HG02870 (cell line): Measurements from ENCODE around the gene FAM227A.
"Not testable (repeated sequence)": the region's sequence is repeated elsewhere in the genome, so short reads cannot be mapped to it uniquely, and the experiment has no call there.

Experiments used
- ATAC-seq: cut with Tn5 transposase; IDR thresholded peaks from one replicate; pipeline ENCODE4 v1.9.1; 2021; ENCODE audit warnings: mild to moderate bottlenecking, moderate library complexity; ENCODE audit not compliant: unreplicated experiment

Gene FAM227A

DNA sequence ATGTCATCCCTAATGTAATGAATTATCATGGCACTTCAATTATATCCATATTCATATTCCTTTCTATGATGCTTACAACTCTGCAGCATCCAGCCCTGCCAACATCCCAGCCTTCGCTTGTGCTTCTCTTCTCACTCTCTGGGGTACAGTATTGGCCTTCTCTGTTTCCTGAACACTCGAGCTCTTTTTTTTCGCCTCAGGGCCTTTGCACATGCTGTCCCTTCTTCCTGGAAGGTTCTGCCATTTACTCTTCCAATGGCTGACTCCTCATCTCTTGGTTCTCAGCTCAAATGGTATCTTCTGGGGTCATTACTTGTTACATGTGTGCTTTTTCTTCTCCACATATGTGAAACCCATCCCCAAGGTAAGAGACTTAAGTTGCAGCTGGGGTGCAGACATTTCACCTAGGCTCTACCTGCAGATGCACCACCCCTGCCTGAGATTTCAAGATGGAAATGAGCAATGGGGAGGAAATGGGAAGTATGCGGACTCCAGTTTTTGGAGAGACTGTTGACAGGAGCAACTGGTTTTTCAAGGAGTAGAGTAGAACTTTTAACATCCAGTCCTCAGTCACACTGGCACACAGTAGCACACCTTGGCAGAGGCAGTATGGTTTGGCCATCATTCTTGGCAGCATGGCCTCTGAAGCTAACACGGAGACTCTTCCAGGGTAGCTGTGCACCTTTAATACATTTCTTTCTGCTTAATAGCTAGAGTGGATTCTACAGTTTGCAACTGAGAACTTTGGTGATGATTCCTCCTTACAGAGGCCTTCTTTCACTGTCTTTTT, 43.8 kb downstream of the FAM227A start:
- no peak for ATAC-seq

DNA sequence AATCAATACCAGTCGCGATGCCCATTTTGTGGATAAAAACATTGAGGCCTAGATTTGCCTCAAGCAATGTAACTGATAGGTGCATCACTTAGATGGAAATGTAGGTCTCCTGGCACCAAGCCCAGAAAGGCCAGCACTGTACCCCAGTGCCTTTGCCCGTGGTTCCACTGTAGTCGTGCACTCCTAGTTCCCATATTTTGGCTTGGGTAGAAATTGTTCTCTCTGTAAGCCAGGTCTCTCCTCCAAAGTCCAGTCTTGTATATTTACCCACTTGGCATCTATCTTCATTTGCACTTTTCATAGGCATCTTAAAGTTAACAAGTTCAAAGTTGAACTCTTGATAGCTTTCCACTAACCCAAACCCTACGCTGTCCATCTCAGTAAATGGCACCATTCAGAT, 44.6 kb downstream of the FAM227A start:
- no peak for ATAC-seq

DNA sequence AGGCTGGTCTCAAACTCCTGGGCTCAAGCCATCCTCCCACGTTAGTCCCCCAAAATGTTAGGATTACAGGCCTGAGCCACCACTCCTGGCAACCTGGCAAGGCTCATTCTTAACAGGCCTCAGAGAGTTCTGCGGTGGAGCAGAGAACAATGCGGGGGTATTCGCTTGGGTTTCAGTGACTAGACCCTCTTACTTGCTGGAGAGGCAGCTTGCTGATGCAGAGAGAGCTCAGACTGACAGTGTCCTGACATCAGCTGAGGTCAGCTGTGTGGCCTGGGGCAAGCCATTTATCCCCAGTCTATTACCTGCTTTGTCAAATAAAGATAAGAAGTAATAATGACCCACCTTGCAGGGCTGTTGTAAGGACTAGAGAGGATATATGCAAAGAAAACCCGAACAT, 46.0 kb downstream of the FAM227A start:
- no peak for ATAC-seq

DNA sequence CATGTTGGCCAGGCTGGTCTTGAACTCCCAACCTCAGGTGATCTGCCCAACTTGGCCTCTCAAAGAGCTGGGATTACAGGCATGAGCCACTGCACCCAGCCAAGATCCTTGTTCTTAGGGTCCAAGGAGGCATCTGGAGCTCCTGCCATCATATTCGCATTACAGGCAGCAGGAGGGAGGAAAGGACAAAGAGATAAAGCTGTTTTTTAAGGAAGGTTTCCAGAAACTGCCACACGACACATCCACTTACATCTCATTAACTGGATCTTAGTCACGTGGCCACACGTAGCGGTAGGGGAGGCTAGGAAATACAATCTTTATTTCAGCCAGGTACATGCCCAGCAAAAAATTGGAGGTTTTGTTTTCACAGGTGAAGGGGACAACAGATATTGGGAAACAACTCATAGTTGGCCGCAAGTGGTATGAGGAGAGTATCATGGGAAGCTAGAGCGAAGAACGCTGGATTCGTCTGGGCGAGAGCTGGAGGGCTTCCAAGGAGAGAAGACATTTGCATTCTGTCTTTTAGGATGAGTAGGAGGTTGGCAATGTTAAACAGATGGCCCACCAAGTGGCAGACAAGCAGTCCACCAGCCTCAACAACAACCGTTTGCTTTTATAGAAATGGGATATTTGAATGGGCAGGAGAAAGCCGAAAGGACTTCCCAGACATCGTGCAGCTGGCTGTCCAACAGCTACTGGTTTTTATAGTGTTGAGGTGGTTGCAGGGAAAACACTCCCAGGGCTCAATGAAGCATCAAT, 47.0 kb downstream of the FAM227A start:
- no peak for ATAC-seq

DNA sequence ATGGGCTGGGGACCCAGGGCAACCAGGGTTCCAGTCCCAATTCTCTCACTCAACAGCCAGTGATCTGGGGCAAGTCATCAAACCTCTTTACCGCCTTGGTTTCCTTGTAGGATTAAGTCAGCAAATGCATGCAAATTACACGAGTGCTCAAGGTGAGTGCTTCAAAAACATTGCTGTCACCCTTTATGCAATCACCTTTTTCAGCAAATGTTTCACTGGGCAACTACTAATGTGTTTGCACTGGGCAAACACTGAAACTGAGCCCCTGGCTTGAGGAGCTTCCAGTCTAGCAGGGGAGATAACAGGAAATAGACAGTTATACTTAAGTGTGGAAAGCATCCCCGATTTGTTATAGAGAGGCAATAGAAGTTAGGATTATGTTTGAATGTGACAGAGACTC, 48.5 kb downstream of the FAM227A start:
- no peak for ATAC-seq

DNA sequence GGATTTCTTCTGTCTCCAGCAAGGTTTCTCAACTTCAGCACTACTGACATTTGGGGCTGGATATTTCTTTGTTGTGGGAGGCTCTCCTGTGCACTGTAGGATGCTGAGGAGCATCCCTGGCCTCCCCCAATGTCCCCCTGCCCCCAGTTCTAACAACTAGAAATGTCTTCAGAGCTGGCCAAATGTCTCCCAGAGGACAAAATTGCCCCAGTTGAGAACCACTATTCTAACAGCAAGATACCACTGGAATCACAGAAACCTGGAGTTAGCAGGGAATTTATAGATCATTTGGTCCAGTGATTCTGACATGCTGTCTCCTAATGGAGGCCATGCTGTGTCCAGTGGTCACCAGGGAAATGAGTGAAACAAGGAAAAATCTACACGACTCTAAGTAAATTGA, 54.0 kb downstream of the FAM227A start:
- ATAC-seq = no peak

DNA sequence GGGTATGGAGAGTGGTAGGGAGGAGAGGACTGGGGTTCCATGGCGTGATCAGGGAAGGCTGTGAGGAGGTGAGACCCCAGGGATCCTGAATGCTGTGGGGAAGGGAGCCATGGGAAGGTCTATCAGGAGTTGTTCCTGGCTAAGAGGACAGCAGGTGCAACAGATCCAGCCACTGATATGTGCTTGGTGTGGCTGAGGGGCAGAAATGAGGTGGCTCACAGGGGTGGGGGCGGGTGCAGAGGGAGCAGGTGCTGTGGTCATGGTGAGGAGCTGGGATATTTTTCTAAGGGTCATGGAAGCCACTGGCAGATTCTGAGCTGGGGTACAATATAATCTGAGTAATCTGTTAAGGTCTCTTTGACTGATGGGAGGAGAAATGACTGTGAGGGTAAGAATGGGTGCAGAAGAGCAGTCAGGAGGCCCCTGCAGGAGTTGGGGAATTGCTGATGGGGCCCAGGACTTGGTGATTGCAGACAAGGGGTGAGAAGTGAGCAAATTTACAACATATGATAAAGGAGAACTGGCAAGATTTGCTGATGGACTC, 54.9 kb downstream of the FAM227A start:
- ATAC-seq = no peak

DNA sequence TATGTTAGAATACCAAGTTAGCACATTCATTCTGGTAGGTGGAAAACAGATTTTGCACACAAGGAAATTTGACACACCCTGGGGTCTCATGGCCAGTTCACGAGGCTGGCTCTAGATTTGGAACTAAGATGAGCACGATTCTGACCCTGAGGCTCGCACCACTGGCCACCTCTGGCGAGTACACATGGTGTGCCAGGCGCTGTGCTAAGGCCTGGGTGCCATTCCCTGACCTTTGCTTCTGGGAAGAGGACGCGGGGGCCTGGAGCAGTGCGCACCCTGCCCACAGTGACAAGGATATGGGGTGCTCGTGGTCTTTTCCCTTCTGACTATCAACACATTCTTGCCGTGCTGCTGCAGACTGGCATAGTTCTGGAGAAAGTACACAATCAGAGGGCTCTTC, 56.7 kb downstream of the FAM227A start:
- ATAC-seq = no peak

DNA sequence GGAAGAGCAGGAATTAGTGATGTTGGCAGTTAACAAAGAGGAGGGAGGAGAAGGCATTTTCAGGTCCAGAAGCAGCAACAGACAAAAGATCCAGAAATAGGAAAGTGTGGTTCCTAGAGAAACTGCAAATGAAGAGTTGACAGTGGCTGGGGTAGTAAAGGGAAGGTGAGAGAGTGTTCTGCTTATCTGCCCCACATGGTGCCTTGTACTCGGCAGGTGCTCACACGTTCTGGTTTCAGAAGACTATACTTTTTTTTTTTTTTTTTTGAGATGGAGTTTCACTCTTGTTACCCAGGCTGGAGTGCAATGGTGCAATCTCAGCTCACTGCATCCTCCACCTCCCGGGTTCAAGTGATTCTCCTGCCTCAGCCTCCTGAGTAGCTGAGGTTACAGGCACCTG, 73.3 kb downstream of the FAM227A start:
- not testable (repeated sequence) for ATAC-seq

DNA sequence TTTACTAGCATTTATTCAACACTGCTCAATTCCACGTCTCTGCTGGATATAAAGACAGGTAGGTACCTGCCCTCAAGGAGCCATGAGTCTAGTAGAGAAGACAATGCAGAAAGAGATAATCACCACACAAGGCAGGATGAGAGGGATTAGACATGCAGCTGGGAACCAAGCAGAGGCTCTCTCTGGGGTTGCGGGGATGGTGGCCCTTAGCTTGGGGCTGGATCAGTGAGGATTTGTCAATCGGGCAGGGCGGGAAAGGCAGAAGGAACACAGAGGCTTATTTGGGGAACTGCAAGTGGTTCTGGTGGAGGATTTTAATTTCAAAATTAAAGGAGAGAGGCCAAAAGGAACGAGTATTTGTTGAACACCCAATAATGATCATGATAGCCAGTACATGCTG, 77.7 kb downstream of the FAM227A start:
- ATAC-seq = no peak

DNA sequence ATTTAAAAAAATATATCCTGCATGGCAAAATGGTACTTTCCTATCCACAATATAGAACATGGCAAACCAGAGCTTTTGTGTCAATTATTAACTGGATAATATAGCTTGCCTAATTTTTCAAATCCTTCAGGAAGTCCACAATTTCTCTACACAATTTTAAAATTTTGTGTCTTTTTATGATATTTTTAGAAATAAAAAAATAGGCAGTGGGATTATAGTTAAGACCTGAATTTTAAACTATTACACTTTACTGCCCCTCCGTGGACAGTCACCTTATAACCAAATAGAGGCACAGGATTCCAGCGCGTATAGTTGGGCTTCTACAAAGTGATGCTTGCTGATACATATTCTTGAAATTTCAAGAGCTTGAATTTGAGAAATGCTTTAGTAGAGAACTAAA, 84.1 kb downstream of the FAM227A start:
- ATAC-seq = no peak

DNA sequence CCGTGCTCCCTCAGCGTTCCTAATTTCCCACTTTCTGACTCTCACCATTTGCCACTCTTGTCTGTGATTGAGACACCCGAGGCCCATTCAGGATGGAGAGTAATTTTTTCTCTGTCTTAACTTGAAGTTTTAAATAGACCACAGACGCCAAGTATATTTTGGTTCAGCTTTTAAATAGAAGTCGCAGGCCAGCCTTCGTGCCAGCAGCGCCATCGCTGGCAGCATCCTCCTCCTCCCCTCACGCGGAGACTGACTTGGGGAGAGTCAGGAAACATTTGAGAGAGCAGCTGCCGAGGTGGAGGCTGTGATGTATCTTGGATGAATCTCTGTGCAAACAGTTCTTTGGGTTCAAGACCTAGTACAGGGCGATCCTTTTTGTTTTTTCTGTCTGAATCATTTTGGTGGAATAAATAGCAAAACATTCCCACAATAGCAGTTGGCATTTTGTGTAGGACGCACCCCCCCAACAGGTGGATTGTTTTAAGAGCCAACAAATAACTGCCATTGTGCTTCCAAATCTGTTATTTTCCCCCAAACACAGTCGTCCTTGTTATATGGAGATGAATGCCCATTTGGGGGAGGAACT, 85.3 kb downstream of the FAM227A start:
- no peak for ATAC-seq

DNA sequence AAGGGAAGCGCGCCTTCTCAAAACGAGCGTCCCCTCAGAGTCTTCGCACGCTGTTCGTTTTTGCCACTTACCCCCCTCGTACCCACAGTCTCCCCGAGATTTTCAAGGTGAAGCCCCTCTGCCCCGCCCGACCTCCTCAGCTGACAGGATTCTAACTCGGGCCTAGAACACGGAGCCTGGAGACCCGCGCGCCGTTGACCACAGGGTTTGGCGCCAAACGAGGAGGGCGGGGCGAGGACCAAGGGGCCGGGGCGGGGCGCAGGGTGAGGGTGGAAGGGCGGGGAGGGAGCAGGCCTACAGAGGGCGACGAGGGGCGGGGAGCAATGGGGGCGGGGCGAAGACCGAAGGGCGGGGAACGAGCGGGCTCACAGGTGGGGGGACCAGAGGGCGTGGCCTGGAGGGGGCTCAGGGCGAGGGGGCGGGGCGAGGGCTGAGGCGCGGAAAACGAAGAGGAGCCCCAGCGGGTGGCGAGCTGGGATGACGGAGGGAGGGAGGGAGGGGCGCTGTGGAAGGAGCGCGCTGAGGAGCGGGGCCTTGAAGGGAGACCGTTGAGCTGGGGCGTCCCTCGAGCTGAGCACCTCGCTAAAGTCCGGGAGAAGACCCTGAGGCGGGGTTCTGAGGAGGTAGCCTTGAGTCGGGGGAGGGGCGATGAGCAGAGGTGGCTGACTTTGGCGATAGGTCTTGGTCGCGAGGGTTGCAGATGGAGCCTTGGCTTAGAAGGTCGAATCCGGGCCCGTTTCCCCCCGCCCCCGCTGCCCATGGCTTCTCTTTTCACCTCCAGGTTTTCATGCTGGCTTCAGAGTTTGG, 86.0 kb downstream of the FAM227A start, which contains the start of gene DMC1:
TSS of gene DMC1 (minus strand) at position 212 of the 807 bp plus-strand sequence. CDS start 1,927 bp downstream, outside the sequence.
- no peak for ATAC-seq

DNA sequence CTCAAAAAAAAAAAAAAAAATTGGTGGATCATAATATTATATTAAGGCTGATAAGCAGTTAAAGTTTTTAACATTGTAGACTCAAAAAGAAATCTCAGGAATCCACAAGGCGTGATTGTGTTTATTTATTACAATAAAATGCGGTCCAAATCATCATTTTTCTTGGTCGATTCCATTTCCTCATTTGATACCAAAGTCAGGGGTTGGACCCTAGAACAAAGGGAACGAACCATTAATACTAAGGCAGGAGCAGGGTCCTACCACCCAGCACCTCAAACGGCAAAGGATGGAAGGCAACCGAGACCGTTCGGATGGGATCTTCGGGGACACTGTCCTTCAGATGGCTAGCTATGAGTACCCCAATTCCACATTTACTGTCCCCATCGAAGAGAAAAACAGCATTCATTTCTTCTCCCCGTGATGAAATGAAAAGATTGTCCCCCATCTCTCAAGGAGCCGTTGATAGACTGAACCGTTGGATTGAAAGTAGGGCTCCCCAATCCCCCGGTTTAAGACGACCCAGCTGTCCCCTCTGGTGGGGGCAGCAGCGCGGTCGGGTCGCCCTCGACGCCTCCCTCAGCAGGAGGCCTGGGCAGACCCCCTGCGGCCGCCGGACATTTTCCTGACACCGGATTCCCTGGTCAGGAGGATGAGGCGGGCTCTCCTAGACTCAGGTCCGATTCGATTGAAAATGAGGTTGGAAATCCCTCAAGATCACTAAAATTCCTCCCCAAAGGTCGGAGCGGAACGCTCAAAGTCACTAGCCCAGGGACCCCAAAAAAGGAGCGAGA, 86.8 kb downstream of the FAM227A start:
- no peak for ATAC-seq

DNA sequence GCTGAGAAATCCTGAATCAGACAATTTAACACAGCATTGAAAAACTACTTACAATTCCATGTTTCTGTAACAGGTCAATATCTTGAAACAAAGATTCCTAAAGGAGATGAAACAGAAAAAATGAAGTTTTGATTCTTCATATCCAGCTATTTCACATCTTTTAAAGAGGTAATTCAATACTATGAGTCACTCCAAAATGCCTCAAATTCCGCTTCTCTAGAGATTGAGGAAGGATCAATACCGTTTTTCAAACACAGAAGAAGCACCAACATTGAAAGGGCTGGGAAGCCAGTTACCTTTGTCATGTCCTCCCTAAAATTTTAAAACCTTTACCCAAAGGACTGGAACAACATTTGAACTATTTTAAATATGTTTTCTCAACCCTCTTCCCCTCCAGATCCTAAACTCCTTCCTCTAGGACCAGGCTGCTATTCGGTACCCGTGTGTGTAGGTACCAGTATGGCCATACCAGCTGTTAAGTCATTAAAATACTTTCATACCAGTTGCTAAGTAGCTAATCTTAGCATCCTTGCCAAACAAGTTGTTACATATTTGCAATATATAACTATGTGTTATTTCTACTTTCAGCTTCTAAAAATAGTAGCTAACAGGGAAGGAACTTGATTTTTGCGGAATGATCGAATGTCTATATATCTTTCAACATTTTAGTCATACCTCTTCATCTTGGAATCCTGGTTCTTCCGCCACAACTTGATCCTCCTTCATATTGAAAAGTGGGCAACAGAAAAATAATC, 88.5 kb downstream of the FAM227A start:
- no peak for ATAC-seq

DNA sequence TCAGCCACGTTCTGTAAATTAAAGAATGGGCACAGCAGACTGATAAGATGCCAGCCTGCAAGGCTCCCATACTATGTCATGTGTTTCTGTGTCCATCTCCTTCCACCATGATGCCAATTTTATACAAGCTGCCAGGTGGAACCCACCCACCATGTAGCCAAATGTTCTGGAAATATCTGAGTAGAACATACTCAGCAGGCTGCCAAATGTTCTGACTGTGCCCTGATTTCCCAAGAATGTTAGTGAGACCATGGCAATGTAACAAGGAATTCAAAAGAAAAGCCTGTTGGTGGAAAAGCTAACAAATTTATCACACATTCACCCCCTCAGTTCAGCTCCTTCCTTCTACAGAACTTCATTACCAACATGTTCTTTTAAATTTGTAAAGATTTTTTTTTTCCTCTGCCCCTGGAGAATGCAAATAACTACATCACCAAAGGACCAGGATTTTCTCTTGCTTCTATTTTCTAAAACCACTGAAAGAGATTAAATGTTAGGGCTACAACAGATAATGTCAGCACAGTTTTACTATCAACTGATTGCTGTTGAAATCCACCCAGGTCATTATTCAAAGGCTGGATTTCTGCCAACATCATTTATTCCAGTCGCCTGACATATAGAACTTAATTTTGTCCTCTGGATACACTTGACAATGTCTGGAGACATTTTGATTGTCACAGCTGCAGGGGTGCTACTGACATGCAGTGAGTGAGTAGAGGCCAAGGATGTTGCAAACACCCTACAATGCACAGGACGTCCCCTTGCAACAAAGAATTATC, 89.3 kb downstream of the FAM227A start:
- ATAC-seq = no peak

DNA sequence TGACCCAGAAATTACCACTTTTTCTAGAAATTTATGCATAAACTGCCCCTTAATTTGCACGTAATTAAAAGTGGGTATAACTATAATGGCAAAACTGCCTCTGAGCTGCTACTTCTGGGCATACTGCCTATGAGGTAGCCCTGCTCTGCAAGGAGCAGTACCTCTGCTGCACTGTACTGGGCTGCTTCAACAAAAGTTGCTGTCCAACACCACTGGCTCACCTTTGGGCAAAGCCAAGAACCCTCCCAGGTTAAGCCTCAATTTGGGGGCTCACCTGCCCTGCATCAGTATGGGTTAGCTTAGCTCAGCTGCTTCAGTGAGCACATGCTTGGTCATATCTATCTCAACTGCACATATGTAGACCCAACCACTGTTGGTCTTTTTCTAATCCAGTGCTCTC, 90.8 kb downstream of the FAM227A start:
- no peak for ATAC-seq

DNA sequence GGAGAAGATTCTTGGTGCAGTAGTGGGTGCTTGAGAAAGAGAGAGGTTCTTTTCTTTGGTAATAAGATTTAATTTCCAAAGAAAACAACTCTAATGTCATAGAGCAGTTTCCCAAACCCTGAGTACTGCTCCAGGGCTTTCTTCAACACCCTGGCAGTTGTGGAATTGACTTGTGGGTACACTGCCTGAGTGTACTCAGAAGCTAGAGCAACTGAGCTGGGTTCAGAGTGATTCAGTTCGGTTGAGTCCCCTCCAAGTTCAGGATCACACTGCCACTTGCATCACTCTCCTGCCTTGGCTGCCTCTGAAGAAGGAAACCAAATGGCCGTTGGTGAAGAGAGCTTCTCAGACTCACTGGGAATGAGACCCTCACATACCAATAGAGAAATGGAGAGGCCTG, 91.5 kb downstream of the FAM227A start:
- ATAC-seq = no peak

DNA sequence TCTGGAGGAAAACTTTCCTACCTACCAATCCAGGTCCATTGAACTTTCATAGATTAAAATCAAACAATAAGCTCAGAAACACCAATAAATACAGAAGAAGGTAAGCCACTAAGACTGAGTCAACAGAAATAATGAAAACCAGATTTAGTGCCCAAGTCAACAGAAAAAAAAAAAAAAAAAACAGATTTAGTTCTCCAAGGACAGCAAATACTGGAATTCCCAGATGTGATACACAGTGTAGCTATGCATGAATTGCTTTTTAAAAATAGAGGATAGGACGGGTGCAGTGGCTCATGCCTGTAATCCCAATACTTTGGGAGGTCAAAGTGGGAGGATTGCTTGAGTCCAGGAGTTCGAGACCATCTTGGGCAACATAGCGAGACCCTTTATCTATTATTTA, 101.9 kb downstream of the FAM227A start:
- no peak for ATAC-seq
